HL-60 (cell line): ENCODE data around the gene NOLC1.

Source experiments
- DNase-seq, 2 experiments: peaks; one replicate each; pipeline ENCODE4 v3.0.0-alpha.2; 2010 to 2020; ENCODE audit warnings: low read depth in 1 of 2, low spot score in 1 of 2
- H3K27ac ChIP-seq: fragments of 250-450 bp; sonication (Bioruptor Pico); replicated peaks from 2 replicates; pipeline ENCODE4 v1.5.1; 2020; ENCODE audit warnings: mild to moderate bottlenecking, moderate library complexity
- H3K27me3 ChIP-seq: fragments of 250-450 bp; sonication (Bioruptor Pico); 2 replicates; pipeline ENCODE4 v1.5.1; 2021; ENCODE audit warnings: mild to moderate bottlenecking, moderate library complexity; ENCODE audit not compliant: insufficient read depth, poor library complexity, severe bottlenecking
- H3K4me3 ChIP-seq: replicated peaks from 2 replicates; pipeline ENCODE4 v1.5.1; 2011; ENCODE audit warnings: mild to moderate bottlenecking, control low read depth, low read length; ENCODE audit not compliant: insufficient read depth
- CTCF ChIP-seq: IDR thresholded peaks from one replicate; pipeline ENCODE4 v1.5.1; 2011; ENCODE audit warnings: low read length, control low read depth, inconsistent platforms; ENCODE audit not compliant: insufficient read depth
- GABPA ChIP-seq: IDR thresholded peaks from 2 replicates; pipeline ENCODE4 v1.6.1; 2012; ENCODE audit warnings: low read depth
- POLR2AphosphoS5 ChIP-seq: IDR thresholded peaks from 2 replicates; pipeline ENCODE4 v1.6.1; 2012; ENCODE audit warnings: low read depth
- REST ChIP-seq: IDR thresholded peaks from 2 replicates; pipeline ENCODE4 v1.6.1; 2012; ENCODE audit warnings: low read depth; ENCODE audit not compliant: insufficient replicate concordance
- SPI1 ChIP-seq: IDR thresholded peaks from 2 replicates; pipeline ENCODE4 v1.6.1; 2012; ENCODE audit warnings: low read depth, mild to moderate bottlenecking, borderline replicate concordance

NOLC1 gene

GRCh38 chr10:102140218-102140617, 12.0 kb upstream of the NOLC1 start:
- H3K27ac ChIP-seq: no peak overlapping the region
- DNase-seq: no peak
- H3K27me3 ChIP-seq: no peaks in the 10 kb centered on the region
- no peak overlapping the region for H3K4me3 ChIP-seq
- TF ChIP-seq REST: no peak
- no peak for TF ChIP-seq CTCF
- no peak for TF ChIP-seq GABPA
- no peak for TF ChIP-seq POLR2AphosphoS5
- no peak for TF ChIP-seq SPI1

GRCh38 chr10:102140913-102141540, 11.2 kb upstream of the NOLC1 start:
- no peak for DNase-seq
- TF ChIP-seq SPI1 (no peak), REST (no peak), POLR2AphosphoS5 (no peak), GABPA (no peak), CTCF (no peak)
- no peak overlapping the region for H3K27ac ChIP-seq
- no peaks in the 10 kb centered on the region for H3K27me3 ChIP-seq
- H3K4me3 ChIP-seq: no peak overlapping the region

GRCh38 chr10:102141583-102142107, 10.5 kb upstream of the NOLC1 start:
- DNase-seq: no peak
- Histone ChIP-seq H3K27me3 (no peaks in the 10 kb centered on the region), H3K4me3 (no peak overlapping the region), H3K27ac (no peak overlapping the region)
- TF ChIP-seq CTCF (no peak), POLR2AphosphoS5 (no peak), REST (no peak), GABPA (no peak), SPI1 (no peak)
